SU-DHL-6 (cell line): ENCODE results near the gene LATS1.

Experiments used
- EZH2phosphoT487 ChIP-seq: fragments of 200-600 bp; sonication (generic), shearing (Covaris generic); conservative IDR thresholded peaks from 2 replicates; pipeline ENCODE4 v1.6.1; 2018; ENCODE audit warnings: mild to moderate bottlenecking, antibody characterized with exemption, low read length, moderate library complexity, mixed read lengths
- TF ChIP-seq, protein P1 (sequence below): fragments of 200-600 bp; sonication (generic); IDR thresholded peaks from one replicate; pipeline ENCODE4 v1.5.1; 2017; ENCODE audit warnings: antibody characterized with exemption, mild to moderate bottlenecking, low read length, moderate library complexity; ENCODE audit not compliant: insufficient read depth, poor library complexity, severe bottlenecking

DNA sequence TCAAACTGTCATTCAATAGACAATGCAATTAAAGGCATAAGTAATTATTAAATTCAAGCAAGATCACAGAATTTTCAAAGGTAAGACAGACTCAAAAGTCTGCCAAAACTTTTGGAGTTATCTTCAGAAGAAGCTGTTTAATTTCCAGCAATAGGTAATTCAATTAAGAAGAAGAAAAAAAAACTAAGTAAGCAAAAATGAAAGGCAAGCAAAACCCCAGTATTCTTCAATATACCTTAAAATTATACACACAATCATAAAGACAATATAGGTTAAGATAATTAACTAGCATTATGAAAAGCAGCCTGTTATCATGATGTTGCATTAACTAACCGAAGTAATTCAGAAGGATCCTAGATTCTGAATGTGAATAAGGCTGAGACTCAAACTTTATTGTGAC lies 3.5 kb downstream of the LATS1 start:
- TF ChIP-seq, protein P1, sequence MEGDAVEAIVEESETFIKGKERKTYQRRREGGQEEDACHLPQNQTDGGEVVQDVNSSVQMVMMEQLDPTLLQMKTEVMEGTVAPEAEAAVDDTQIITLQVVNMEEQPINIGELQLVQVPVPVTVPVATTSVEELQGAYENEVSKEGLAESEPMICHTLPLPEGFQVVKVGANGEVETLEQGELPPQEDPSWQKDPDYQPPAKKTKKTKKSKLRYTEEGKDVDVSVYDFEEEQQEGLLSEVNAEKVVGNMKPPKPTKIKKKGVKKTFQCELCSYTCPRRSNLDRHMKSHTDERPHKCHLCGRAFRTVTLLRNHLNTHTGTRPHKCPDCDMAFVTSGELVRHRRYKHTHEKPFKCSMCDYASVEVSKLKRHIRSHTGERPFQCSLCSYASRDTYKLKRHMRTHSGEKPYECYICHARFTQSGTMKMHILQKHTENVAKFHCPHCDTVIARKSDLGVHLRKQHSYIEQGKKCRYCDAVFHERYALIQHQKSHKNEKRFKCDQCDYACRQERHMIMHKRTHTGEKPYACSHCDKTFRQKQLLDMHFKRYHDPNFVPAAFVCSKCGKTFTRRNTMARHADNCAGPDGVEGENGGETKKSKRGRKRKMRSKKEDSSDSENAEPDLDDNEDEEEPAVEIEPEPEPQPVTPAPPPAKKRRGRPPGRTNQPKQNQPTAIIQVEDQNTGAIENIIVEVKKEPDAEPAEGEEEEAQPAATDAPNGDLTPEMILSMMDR = no peak
- TF ChIP-seq EZH2phosphoT487 = no peak
